H1 (cell line): ENCODE results near the gene ANKDD1A. TPM values are rescaled to one million over a fixed set of nuclear protein-coding genes. Genes with fewer than 3 reads are reported as not detected.

Experiments
- CBX8 ChIP-seq: fragments of 300-800, 300-1000 bp; sonication (generic); IDR thresholded peaks from 2 replicates; pipeline ENCODE4 v1.7.1; 2016; ENCODE audit warnings: low read depth, low read length, borderline replicate concordance
- CREB1 ChIP-seq: IDR thresholded peaks from 2 replicates; pipeline ENCODE4 v1.6.1; 2012; ENCODE audit warnings: inconsistent platforms
- GTF2F1 ChIP-seq: IDR thresholded peaks from 2 replicates; pipeline ENCODE4 v1.6.1; 2012; ENCODE audit warnings: low read depth, low read length, improper control_type of control experiment, borderline replicate concordance
- HDAC2 ChIP-seq, 2 experiments: fragments of 300-600 bp in 1 of 2; sonication (generic) in 1 of 2; IDR thresholded peaks; 2 replicates each; pipeline ENCODE4 v1.6.1; 2011 to 2012; ENCODE audit warnings: low read depth in 2 of 2, low read length in 2 of 2, mild to moderate bottlenecking in 2 of 2, moderate library complexity in 2 of 2, borderline replicate concordance in 1 of 2, inconsistent platforms in 1 of 2
- KDM1A ChIP-seq: fragments of 200-600, 300-600 bp; sonication (generic); IDR thresholded peaks from 2 replicates; pipeline ENCODE4 v1.7.1; 2016; ENCODE audit warnings: mild to moderate bottlenecking, low read length, borderline replicate concordance
- KDM4A ChIP-seq: IDR thresholded peaks from one replicate; pipeline ENCODE4 v1.7.1; 2012; ENCODE audit warnings: low read depth, mild to moderate bottlenecking, moderate library complexity, low read length, inconsistent platforms; ENCODE audit not compliant: severe bottlenecking
- NANOG ChIP-seq: IDR thresholded peaks from 2 replicates; pipeline ENCODE4 v1.6.1; 2011; ENCODE audit warnings: low read length, low read depth, mild to moderate bottlenecking, inconsistent platforms; ENCODE audit not compliant: insufficient read depth, poor library complexity, severe bottlenecking
- PHF8 ChIP-seq: fragments of 200-600 bp; sonication (generic); conservative IDR thresholded peaks from 2 replicates; pipeline ENCODE4 v1.7.1; 2012; ENCODE audit warnings: low read depth, mild to moderate bottlenecking, inconsistent platforms, low read length, moderate library complexity
- POLR2A ChIP-seq, 2 experiments: IDR thresholded peaks; 1 replicate in 1 of 2; 2 replicates in 1 of 2; pipeline ENCODE4 v1.6.1; 2011; ENCODE audit warnings: low read depth in 2 of 2, low read length in 2 of 2, mild to moderate bottlenecking in 2 of 2; ENCODE audit errors: control extremely low read depth in 1 of 2
- RAD21 ChIP-seq, 2 experiments: IDR thresholded peaks in 1 of 2; conservative IDR thresholded peaks in 1 of 2; 2 replicates each; pipeline ENCODE4 v1.6.1; 2011; ENCODE audit warnings: low read depth in 2 of 2, low read length in 2 of 2, improper control_type of control experiment in 1 of 2, inconsistent platforms in 1 of 2, mild to moderate bottlenecking in 1 of 2, moderate library complexity in 1 of 2
- RNF2 ChIP-seq: fragments of 200-900, 300-1000 bp; sonication (generic); IDR thresholded peaks from 2 replicates; pipeline ENCODE4 v1.7.1; 2016; ENCODE audit warnings: borderline replicate concordance, low read depth, mild to moderate bottlenecking, antibody characterized with exemption, low read length; ENCODE audit not compliant: poor library complexity, severe bottlenecking; ENCODE audit errors: missing control alignments
- SAP30 ChIP-seq: fragments of 300-600 bp; sonication (generic); IDR thresholded peaks from 2 replicates; pipeline ENCODE4 v1.7.1; 2012; ENCODE audit warnings: low read length, moderate library complexity, mild to moderate bottlenecking, inconsistent platforms; ENCODE audit not compliant: insufficient read depth, insufficient replicate concordance
- SIN3A ChIP-seq, 2 experiments: IDR thresholded peaks in 1 of 2; conservative IDR thresholded peaks in 1 of 2; 2 replicates each; pipeline ENCODE4 v1.6.1; 2011 to 2012; ENCODE audit warnings: low read length in 2 of 2, improper control_type of control experiment in 1 of 2, low read depth in 1 of 2, mild to moderate bottlenecking in 1 of 2
- SIRT6 ChIP-seq: IDR thresholded peaks from one replicate; pipeline ENCODE4 v1.7.1; 2012; ENCODE audit warnings: low read length, inconsistent platforms
- SP1 ChIP-seq: IDR thresholded peaks from 2 replicates; pipeline ENCODE4 v1.6.1; 2011; ENCODE audit warnings: low read depth, low read length
- SP4 ChIP-seq: IDR thresholded peaks from 2 replicates; pipeline ENCODE4 v1.6.1; 2012; ENCODE audit warnings: low read length, inconsistent platforms
- TCF12 ChIP-seq: IDR thresholded peaks from 2 replicates; pipeline ENCODE4 v1.6.1; 2011; ENCODE audit warnings: low read depth, mild to moderate bottlenecking, low read length
- polyA plus RNA-seq, 7 experiments: library from polyadenylated mRNA; depleted of rRNA in 3 of 7; stranded (reverse) in 5 of 7; unstranded in 2 of 7; fragments of >200 nt in 5 of 7; fragments of 200-250 nt in 2 of 7; gene quantifications; 1 replicate in 5 of 7; 2 replicates in 1 of 7; 4 replicates in 1 of 7; pipeline versions ENCODE4 v1.2.1 to v1.2.3, GENCODE V29; 2011 to 2013; ENCODE audit warnings: missing spikeins in 2 of 7, mixed read lengths in 2 of 7
- total RNA-seq: library from RNA; stranded (reverse); fragmentation: NEBNext Ultra II Directional; extraction: Animal tissue kit (Norgen Biotek cat#: 25700); gene quantifications from 2 replicates; pipeline ENCODE4 v1.2.1, GENCODE V29; 2021
- TF ChIP-seq, protein P1 (sequence below): IDR thresholded peaks from 2 replicates; pipeline ENCODE4 v1.6.1; 2011; ENCODE audit warnings: low read depth, mild to moderate bottlenecking, low read length; ENCODE audit not compliant: insufficient read depth
- TF ChIP-seq, protein P2 (sequence below), 3 experiments: IDR thresholded peaks; 1 replicate in 2 of 3; 2 replicates in 1 of 3; pipeline versions ENCODE4 v1.5.1 to v1.6.1; 2011; ENCODE audit warnings: low read length in 3 of 3, mild to moderate bottlenecking in 3 of 3, inconsistent platforms in 2 of 3, low read depth in 1 of 3, moderate library complexity in 1 of 3; ENCODE audit not compliant: insufficient read depth in 1 of 3; ENCODE audit errors: control extremely low read depth in 1 of 3

The ANKDD1A gene
- total and polyA plus RNA-seq, 2 of the 8 experiments (the other 6 are each of a cell fraction or from before 2014, with no cell fraction given): 4.1 to 5.0 TPM

DNA sequence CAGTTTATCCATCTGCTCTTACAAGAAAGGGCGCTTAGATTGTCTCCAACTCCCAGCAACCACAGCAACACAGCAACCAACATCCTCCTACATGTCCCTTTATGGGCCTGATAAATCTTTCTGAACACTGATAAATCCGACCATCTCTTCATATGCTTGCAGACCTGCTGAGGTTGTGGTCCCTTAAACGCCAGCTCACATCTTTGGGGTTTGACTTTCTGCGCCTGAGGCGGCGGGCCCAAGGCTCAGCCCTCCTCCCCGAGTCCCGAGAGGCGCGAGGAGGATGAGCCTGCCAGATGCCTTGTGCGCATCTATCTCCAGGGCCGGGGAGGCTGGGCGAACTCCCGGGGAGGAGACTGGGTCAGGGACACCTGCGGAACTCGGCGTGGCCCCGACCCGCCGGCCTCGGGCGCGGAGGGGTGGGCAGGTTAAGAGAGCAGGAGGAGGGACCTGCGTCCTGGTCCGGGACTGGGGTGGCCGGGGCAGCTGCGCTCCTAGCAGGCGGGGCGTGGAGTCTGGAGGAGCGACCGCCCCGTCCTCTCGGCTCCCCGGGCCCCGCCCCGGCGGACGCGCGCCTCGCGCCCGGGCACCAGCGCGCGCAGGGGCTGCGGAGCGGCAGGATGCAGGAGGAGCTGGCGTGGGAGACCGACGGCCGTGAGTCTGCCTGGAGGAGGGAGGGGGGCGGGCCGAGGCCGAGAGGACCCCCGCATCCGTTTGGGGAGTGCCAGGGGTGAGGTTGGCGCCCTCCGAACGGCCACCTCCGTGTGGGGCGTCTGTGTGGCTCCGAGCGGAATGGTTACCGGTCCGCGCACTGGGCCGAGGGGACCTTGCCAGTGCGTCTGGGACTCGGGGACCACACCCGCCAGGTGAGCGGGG, at the start of gene ANKDD1A (continued):
- TF ChIP-seq KDM1A: no peak
- no peak for TF ChIP-seq RNF2
- TF ChIP-seq, protein P1, sequence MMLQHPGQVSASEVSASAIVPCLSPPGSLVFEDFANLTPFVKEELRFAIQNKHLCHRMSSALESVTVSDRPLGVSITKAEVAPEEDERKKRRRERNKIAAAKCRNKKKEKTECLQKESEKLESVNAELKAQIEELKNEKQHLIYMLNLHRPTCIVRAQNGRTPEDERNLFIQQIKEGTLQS: no peak
- no peak for TF ChIP-seq CBX8
- TF ChIP-seq GTF2F1: no peak
- TF ChIP-seq RAD21 (IDR thresholded peaks at IDR 0.05 in 1 of 2, conservative IDR thresholded peaks at IDR 0.05 in 1 of 2; ENCODE audit: low read depth in 2 of 2, low read length in 2 of 2): no peak
- no peak for TF ChIP-seq CREB1
- no peak for TF ChIP-seq SAP30
- TF ChIP-seq POLR2A (IDR thresholded peaks at IDR 0.05; ENCODE audit: control extremely low read depth in 1 of 2, low read depth in 2 of 2, low read length in 2 of 2): peak in 1 of 2 experiments; percentile 38; a peak in 1 of 3 replicates
- no peak for TF ChIP-seq NANOG
- TF ChIP-seq, protein P2, sequence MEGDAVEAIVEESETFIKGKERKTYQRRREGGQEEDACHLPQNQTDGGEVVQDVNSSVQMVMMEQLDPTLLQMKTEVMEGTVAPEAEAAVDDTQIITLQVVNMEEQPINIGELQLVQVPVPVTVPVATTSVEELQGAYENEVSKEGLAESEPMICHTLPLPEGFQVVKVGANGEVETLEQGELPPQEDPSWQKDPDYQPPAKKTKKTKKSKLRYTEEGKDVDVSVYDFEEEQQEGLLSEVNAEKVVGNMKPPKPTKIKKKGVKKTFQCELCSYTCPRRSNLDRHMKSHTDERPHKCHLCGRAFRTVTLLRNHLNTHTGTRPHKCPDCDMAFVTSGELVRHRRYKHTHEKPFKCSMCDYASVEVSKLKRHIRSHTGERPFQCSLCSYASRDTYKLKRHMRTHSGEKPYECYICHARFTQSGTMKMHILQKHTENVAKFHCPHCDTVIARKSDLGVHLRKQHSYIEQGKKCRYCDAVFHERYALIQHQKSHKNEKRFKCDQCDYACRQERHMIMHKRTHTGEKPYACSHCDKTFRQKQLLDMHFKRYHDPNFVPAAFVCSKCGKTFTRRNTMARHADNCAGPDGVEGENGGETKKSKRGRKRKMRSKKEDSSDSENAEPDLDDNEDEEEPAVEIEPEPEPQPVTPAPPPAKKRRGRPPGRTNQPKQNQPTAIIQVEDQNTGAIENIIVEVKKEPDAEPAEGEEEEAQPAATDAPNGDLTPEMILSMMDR (IDR thresholded peaks at IDR 0.05; ENCODE audit: control extremely low read depth in 1 of 3, insufficient read depth in 1 of 3, low read depth in 1 of 3, low read length in 3 of 3): no peak
- TF ChIP-seq SP4: no peak
- peak in 1 of 2 experiments; percentile 81; a peak in 2 of 4 replicates for TF ChIP-seq SIN3A (conservative IDR thresholded peaks at IDR 0.05 in 1 of 2, IDR thresholded peaks at IDR 0.05 in 1 of 2; ENCODE audit: low read depth in 1 of 2, low read length in 2 of 2)
- TF ChIP-seq PHF8: no peak; the same call in 1 of the 2 replicates
- TF ChIP-seq HDAC2 (IDR thresholded peaks at IDR 0.05; ENCODE audit: borderline replicate concordance in 1 of 2, low read depth in 2 of 2, low read length in 2 of 2): no peak
- no peak for TF ChIP-seq SIRT6
- TF ChIP-seq SP1: no peak
- no peak for TF ChIP-seq TCF12
- TF ChIP-seq KDM4A: peak; percentile 95
